HG03064 (cell line): ENCODE measurements around the gene MSANTD2.

ENCODE experiments used
- ATAC-seq: cut with Tn5 transposase; IDR thresholded peaks from one replicate; pipeline ENCODE4 v1.9.1; 2021; ENCODE audit warnings: low read depth; ENCODE audit not compliant: unreplicated experiment

Gene MSANTD2

GRCh38 chr11:124800226-124800929 lies at the start of gene MSANTD2:
Gene MSANTD2, minus strand, starts transcription at chr11:124800406. Its CDS starts 26 bp downstream, at chr11:124800380.
- peak; percentile 91 for ATAC-seq

GRCh38 chr11:124846070-124846673 lies 46.0 kb upstream of the MSANTD2 start:
- ATAC-seq, result no peak

DNA sequence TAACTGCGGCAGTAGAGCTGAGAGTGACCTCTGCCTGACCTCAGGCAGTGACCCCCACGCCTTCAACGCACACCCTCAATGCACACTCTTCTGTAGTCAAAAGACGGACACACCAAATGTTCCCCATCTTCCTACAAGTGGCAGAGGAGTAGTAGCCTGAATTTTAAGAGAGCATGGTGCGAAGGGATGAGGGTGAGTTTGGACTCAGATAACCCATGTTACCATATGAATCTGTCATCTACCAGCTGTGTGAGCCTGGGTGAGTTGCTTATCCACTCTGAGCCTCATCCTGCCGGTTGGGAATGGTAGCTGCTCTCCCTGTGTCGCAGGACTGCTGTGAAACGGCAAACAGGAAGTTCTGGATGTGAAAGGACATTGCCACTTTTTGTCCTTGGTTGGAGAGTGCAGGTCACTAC lies 44.5 kb upstream of the MSANTD2 start:
- no peak for ATAC-seq

DNA sequence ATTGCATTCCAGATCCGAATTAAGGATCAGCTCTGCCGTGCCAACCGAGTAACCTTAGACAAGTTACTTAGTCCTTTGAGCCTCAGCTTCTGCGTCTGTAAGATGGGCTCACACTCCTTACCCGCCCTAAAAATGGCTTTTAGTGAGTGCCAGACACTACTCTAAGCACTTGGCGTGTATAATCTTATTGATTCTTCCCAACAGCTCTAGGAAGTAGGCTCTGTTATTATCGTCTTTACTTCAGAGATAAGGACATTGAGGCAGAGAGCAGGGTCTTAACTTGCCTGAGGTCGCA lies 43.4 kb upstream of the MSANTD2 start:
- ATAC-seq, result no peak

GRCh38 chr11:124842305-124842704 lies 42.1 kb upstream of the MSANTD2 start:
- no peak for ATAC-seq

DNA sequence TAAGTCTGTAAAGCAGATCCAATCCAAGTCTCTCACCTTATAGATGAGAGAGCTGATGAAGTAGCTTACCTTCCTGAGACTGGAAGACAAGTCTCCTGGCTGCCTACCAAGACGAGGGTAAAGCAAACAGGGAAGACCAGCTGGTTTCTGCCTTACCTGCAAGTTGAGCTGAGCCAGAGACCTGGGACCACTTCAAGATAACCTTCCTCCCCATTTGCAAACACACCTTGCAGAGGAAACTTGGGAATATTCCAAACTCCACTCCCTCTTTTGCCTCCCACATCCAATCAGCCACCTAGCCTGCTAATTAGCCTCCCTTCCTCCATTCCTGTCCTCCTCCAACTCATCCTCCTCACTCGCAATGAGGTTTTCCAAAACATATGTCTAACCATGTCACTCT lies 41.6 kb upstream of the MSANTD2 start:
- no peak for ATAC-seq

- ATAC-seq, result no peak
Measured at GRCh38 chr11:124841201-124841600, 41.0 kb upstream of the MSANTD2 start.

- ATAC-seq, result no peak
Measured at GRCh38 chr11:124840666-124841065, 40.5 kb upstream of the MSANTD2 start.

- ATAC-seq, result no peak
Measured at GRCh38 chr11:124839972-124840621, 39.9 kb upstream of the MSANTD2 start.

GRCh38 chr11:124839128-124839971 lies 39.1 kb upstream of the MSANTD2 start:
- ATAC-seq, result no peak

DNA sequence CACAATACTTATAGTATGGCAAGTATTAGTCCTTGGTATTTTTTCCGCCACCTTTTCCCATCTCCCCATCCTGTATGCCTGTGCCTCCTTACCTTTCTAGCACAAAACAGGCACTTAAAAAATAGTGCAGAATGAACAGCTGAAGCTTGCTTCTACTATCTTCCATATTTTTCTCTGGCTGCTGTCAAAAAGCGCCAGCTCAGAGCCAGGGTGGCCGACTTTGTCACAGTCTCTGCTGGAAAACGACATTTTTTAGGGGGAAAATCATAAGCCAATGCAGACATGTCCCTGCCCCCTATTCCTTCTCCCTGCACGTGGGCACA lies 38.6 kb upstream of the MSANTD2 start:
- no peak for ATAC-seq

GRCh38 chr11:124837491-124837856 lies 37.3 kb upstream of the MSANTD2 start:
- ATAC-seq, result no peak

DNA sequence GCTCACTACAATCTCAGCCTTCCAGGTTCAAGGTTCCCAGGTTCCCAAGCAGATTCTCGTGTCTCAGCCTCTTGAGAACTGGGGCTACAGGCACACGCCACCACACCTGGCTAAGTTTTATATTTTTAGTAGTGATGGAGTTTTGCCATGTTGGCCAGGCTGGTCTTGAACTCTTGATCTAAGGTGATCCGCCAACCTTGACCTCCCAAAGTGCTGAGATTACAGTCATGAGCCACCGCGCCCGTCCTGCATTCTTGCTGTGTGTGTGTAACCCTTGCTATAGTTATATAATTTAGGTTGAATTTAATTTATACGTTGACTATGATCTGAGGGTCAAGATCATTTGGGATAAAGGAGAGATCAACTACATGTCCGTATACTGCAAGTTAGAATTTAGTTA lies 35.7 kb upstream of the MSANTD2 start:
- ATAC-seq, result no peak

GRCh38 chr11:124834526-124835180 lies 34.4 kb upstream of the MSANTD2 start:
- ATAC-seq, result no peak

GRCh38 chr11:124832571-124832970 lies 32.4 kb upstream of the MSANTD2 start:
- ATAC-seq, result no peak

GRCh38 chr11:124831897-124832296 lies 31.7 kb upstream of the MSANTD2 start:
- no peak for ATAC-seq

GRCh38 chr11:124830749-124831148 lies 30.5 kb upstream of the MSANTD2 start:
- ATAC-seq, result no peak

GRCh38 chr11:124829986-124830385 lies 29.8 kb upstream of the MSANTD2 start:
- ATAC-seq, result no peak

- ATAC-seq, result no peak
Measured at GRCh38 chr11:124825876-124826275, 25.7 kb upstream of the MSANTD2 start.

DNA sequence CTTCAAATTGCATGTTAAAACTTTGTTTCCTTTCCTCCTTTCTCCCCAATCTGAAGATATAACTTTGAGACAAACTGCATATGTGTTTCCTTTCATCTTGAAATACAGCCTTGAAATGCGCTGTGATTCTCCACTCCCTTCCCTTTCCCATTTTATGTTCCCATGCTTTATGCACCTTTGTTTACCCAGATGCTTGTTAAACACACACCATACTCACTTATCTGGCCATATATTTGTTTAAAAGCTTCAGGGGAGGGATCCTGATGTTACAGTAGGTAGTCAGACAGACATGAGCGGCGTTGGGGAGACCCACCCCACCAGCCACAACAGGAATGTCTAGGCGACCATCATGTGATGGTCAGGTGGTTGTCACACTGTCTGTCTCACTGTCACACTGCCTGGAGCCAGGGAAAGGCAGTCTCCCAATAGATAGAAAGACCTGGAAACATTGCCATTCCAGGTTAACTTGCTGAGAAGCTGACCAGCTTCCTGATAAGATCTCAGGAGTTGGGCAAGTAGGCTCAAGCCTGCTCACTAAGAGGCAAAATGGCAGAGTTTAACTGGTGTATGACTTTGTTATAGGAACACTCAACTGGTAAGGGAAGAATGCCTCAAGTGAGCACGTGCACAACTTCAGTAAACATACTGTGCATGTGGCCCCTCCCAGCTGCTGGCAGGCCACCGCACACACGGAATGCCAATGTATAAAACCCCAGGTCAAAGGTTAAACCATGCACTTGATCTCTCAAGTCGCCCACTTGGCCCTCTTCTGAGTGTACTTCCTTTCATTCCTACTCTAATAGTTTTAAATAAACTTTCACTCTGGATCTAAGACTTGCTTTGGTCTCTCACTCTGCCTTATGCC lies 23.5 kb upstream of the MSANTD2 start:
- ATAC-seq, result no peak
